PC-9 (cell line): ENCODE data around the gene NRK.
"Not testable (repeated sequence)": the region's sequence is repeated elsewhere in the genome, so short reads cannot be mapped to it uniquely, and the experiment has no call there.

Experiments used
- EZH2 ChIP-seq: fragments of 200-600 bp; sonication (generic); IDR thresholded peaks from 2 replicates; pipeline ENCODE4 v1.8.0; 2017; ENCODE audit warnings: antibody characterized with exemption, low read depth
- TF ChIP-seq, protein P1 (sequence below): fragments of 200-600 bp; sonication (generic); conservative IDR thresholded peaks from 2 replicates; pipeline ENCODE4 v1.6.1; 2017; ENCODE audit warnings: mixed run types, antibody characterized with exemption, mild to moderate bottlenecking, moderate library complexity

DNA sequence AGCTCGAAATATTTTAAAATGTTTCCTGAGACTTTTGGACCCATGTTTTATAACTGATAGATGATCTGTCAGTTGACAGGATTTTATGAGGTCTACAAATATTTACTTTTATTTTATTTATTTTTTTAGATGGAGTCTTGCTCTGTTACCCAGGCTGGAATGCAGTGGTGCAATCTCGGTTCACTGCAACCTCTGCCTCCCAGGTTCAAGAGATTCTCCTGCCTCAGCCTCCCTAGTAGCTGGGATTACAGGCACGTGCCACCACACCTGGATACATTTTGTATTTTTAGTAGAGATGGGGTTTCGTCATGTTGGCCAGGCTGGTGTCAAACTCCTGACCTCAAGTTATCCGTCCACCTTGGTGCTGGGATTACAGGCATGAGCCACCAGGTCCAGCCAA, 166.1 kb downstream of the NRK start:
- TF ChIP-seq, protein P1, sequence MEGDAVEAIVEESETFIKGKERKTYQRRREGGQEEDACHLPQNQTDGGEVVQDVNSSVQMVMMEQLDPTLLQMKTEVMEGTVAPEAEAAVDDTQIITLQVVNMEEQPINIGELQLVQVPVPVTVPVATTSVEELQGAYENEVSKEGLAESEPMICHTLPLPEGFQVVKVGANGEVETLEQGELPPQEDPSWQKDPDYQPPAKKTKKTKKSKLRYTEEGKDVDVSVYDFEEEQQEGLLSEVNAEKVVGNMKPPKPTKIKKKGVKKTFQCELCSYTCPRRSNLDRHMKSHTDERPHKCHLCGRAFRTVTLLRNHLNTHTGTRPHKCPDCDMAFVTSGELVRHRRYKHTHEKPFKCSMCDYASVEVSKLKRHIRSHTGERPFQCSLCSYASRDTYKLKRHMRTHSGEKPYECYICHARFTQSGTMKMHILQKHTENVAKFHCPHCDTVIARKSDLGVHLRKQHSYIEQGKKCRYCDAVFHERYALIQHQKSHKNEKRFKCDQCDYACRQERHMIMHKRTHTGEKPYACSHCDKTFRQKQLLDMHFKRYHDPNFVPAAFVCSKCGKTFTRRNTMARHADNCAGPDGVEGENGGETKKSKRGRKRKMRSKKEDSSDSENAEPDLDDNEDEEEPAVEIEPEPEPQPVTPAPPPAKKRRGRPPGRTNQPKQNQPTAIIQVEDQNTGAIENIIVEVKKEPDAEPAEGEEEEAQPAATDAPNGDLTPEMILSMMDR = not testable (repeated sequence)
- not testable (repeated sequence) for TF ChIP-seq EZH2
